Stimulated activated CD8-positive, alpha-beta memory T cell treated with anti-CD3 and anti-CD28 coated beads, Interleukin-7, amount 100 ng/mL, for 1 hour (primary cell): ENCODE measurements around the gene ABHD14A.
A peak's percentile ranks its signal among the peaks of the same experiment; 100 is the strongest.

Experiments
- DNase-seq, 2 donors: peaks; one replicate each; pipeline ENCODE4 v3.0.0-alpha.2; 2020; ENCODE audit warnings: low read depth in 2 of 2

The ABHD14A gene

GRCh38 chr3:51994530-51994929 is 19.7 kb downstream of the ABHD14A start:
- DNase-seq: no peak

GRCh38 chr3:51995346-51996163 is 20.7 kb downstream of the ABHD14A start, which contains the start of gene RPL29:
Gene RPL29, minus strand, starts transcription at chr3:51995895. Its CDS starts 434 bp downstream, at chr3:51995461.
- DNase-seq: peak; percentile 80 to 82

GRCh38 chr3:51997172-51997571 is 22.3 kb downstream of the ABHD14A start:
- no peak for DNase-seq

- DNase-seq: no peak
Measured at GRCh38 chr3:51997935-51998596, 23.2 kb downstream of the ABHD14A start.

- no peak for DNase-seq
Measured at GRCh38 chr3:51998774-51999173, 23.9 kb downstream of the ABHD14A start.

GRCh38 chr3:51999846-52000245 is 25.0 kb downstream of the ABHD14A start:
- no peak for DNase-seq

- peak; percentile 77 to 80 for DNase-seq
Measured at GRCh38 chr3:52001443-52001974, 26.6 kb downstream of the ABHD14A start.

- DNase-seq: no peak
Measured at GRCh38 chr3:52002748-52003147, 27.9 kb downstream of the ABHD14A start.

- DNase-seq: no peak
Measured at GRCh38 chr3:52004163-52004787, 29.4 kb downstream of the ABHD14A start.

GRCh38 chr3:52004906-52005395 is 30.1 kb downstream of the ABHD14A start:
- no peak for DNase-seq

- no peak for DNase-seq
Measured at GRCh38 chr3:52005571-52005986, 30.7 kb downstream of the ABHD14A start.

- no peak for DNase-seq
Measured at GRCh38 chr3:52006017-52006819, 31.4 kb downstream of the ABHD14A start.

- DNase-seq: no peak
Measured at GRCh38 chr3:52006820-52007133, 31.9 kb downstream of the ABHD14A start.

- DNase-seq: no peak
Measured at GRCh38 chr3:52007291-52007690, 32.4 kb downstream of the ABHD14A start.

GRCh38 chr3:52010431-52010830 is 35.6 kb downstream of the ABHD14A start:
- DNase-seq: no peak

- no peak for DNase-seq
Measured at GRCh38 chr3:52012699-52013098, 37.8 kb downstream of the ABHD14A start.

- DNase-seq: no peak
Measured at GRCh38 chr3:52013802-52014598, 39.1 kb downstream of the ABHD14A start.

- DNase-seq: no peak
Measured at GRCh38 chr3:52014613-52015012, 39.7 kb downstream of the ABHD14A start.

- no peak for DNase-seq
Measured at GRCh38 chr3:52015438-52016228, 40.8 kb downstream of the ABHD14A start.

GRCh38 chr3:52017586-52017985 is 42.7 kb downstream of the ABHD14A start:
- DNase-seq: no peak
